ENCODE results near the gene A2M.

GRCh38 chr12:9051158-9051550, 64.6 kb downstream of the A2M start:
- no peak for TF ChIP-seq CTCF (IDR thresholded peaks at IDR 0.05)
- no peak for TF ChIP-seq POLR2A (IDR thresholded peaks at IDR 0.05)
- no peak for TF ChIP-seq EP300 (IDR thresholded peaks at IDR 0.05)
- TF ChIP-seq POLR2AphosphoS5 (IDR thresholded peaks at IDR 0.05) = no peak

All from suprapubic skin (tissue), 4 donors.